GM18526 (cell line): ENCODE measurements around the gene ARNT2.

Source experiments
- POLR2A ChIP-seq: IDR thresholded peaks from 3 replicates; pipeline ENCODE4 v1.6.1; 2011; ENCODE audit not compliant: insufficient read length; ENCODE audit errors: extremely low read depth

ARNT2 gene

DNA sequence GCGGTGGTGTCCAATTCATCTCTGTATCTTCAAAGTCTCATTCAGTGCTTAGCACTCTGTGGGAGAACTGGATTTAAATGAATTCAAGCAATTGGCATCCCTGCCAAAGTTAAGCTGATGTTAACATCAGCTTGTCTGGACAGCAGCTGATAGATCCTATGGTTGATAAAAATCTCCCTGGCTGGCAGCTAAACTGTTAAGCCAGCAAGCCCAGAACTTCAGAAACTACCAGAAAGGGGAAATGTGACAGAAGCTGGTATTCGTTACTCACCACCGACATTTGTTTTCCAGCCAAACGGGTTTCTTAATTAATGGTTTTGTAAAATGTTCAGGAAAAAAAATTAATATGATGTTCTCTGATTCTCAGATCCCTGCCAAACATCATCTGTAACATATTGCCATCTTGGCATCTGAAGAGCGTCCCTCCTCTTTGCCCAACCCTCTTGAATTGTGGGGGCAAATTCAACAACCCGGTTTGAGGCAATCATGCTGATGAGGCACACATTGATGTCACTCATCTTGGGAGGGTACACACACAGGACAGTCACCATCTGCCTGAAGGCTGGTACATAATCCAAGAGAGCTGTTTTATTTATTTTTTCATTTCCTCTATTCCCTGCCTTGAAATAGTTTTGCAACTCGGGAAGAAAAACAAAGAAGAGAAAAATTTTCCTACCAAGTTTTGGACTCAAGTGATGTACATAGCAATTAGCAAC lies 214.7 kb downstream of the ARNT2 start:
- no peak for TF ChIP-seq POLR2A

DNA sequence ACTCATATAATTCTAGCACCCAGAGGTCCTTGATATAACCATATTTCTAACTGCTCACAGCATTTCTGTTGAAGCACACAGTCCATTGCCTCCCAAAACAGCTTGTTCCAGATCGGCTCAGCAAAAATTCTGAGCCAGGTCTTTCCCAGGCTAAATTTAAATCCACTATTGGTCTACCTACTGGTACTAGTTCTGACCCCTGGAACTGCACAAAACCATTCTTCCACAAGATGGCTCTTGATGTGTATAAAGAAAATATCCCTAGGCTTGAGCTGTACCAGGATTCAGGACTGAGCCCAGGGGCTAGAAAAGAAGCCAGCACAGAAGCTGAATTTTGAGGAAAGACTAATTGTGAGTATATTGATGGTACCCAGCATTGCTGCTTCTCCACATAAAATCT lies 215.5 kb downstream of the ARNT2 start:
- no peak for TF ChIP-seq POLR2A

DNA sequence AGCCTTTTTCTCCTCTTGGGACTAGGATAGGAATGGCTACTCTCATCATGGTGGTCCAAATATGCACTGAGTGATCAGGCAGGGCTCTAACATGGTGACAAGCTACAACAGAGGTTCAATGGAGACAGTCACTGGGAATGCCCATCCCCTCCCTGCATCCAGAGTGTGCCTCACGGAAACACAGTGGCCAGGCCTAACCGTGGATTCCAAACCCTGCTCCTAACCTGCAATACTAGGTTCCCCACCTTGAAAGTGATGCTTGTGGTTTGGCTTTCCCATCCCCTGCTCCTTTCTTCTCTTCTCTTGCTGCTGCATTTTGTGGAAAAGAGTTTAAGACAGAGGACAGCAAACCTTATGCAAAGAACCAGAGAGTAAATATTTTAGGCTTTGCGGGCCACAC lies 216.0 kb downstream of the ARNT2 start:
- no peak for TF ChIP-seq POLR2A

DNA sequence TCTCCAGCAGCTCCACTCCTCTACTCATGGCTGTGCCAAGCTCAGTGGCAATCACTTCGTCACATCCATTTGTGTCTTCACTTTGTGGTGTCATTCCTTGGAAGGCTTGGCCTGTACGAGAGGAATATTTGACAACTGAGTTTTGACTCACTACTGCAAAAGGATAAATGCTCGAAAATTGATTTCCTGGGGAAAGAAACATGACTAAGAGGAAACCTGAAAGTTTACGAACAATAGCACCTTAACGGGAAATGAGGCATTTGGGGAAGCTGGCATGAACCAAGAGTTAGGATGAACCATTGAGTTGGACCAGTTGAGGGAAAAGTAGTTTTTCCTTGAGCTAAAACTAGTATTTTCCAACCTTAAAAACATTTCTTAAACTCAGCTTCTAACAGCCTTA lies 216.7 kb downstream of the ARNT2 start:
- no peak for TF ChIP-seq POLR2A

DNA sequence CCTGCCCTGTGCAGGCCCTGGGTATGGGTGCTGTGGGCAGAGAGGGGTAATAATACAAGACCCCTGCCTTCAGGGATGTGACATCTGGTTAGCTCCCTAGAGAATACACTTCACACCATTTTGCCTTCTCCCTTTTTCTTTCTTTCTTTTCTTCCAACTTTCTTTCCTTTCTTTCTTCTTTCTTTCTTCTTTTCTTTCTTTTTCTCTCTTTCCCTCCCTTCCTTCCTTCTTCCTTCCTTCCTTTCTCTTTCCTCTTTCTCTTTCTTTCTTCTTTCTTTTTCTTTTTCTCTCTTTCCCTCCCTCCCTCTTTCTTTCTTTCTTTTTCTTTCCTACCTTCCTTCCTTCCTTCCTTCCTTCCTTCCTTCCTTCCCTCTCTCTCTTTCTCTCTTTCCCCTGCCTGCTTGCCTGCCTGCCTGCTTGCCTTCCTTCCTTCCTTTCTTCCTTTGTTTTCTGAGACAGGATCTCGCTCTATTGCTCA lies 222.5 kb downstream of the ARNT2 start:
- no peak for TF ChIP-seq POLR2A

DNA sequence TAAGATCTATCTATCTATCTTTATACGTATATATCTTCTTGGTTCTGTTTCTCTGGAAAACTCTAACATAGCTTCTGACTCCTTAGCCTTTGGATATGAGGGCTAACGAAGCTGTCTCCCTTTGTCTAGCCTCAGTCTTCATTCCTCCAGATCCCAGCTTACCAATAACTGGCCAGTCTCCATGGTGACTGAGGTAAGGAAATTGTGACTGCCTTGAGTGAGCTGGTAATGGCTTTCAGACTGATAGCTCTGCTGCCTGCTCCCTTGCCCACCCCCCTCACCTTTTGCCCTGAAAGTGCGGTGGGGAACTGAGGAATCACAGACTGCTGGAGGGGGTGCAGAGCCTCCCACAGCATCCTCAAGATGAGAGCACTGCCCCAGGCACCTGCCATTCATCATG lies 225.2 kb downstream of the ARNT2 start:
- no peak for TF ChIP-seq POLR2A

DNA sequence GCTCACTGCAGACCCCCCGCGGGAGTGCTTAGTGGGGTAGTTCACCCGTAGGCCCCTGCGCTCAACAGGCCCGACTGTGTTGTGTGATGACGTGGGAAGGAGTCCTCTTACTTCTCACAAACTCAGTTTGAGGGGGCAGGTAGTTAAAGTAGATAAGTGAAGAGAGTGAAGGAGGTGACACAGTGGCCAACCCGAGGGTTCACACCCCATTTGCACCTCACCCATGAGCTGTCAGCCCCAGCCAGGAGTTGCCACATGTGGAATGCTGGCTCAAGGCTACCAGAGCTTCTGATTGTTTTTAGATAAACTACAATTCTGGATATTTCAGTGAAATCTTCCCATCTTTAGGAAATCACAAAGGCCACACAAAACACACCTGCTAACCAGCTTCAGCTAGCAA lies 226.8 kb downstream of the ARNT2 start:
- no peak for TF ChIP-seq POLR2A

DNA sequence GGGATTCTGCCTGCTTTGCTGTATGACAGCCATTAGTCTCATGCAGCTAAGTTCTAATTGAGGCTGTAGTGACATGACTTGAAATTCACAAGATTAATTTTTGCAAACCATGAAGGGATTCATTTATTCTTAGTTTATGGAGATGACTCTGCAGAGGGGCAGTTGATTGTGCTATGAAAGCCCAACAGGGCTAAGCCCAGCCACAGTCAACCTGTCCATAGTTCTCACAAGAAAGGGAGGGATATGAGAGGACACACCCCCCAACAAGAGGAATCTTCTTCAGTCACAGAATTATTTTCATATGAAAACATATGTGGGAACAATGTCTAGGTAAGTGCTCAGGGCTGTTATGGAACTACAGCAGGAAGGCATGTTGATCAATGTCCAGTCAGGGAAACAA lies 229.0 kb downstream of the ARNT2 start:
- no peak for TF ChIP-seq POLR2A

DNA sequence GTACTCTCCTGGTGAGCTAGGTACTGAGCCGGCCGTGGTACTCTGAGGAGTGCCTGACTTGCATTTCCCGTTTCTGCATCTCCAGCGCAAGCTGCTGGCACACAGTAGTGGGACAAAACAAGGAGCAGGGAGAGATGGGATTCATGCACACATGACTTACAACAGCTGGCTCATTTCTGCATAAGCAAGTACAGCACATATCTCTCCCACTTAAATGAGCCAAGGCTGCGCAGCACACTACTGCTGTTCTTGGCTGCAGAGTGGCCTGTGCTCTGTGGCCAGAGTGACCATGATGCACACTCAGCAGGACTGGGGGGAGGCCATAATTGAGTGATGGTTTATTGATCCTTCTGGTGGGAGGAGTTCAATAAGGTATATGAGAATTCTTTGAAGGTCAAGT lies 231.8 kb downstream of the ARNT2 start:
- TF ChIP-seq POLR2A = no peak

DNA sequence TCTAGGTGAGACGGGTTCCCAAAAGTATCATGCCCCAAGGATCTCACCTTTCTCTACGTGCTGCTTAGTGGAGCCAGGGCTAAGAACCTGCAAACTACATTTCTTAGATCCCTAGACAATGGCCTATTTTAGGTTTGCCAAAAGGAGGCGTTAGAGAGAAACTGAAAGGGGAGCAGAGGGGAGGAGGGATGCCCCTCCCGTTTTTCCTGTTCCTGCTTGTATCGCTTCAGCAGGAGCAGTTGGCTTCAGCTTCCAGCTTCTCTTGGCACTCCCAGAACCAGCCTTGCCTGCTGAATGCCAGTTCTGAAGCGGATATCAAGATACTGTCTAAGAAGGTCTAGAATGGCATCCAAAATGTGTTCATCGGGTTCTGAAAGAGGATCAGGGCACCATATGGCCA lies 232.5 kb downstream of the ARNT2 start:
- TF ChIP-seq POLR2A = no peak

DNA sequence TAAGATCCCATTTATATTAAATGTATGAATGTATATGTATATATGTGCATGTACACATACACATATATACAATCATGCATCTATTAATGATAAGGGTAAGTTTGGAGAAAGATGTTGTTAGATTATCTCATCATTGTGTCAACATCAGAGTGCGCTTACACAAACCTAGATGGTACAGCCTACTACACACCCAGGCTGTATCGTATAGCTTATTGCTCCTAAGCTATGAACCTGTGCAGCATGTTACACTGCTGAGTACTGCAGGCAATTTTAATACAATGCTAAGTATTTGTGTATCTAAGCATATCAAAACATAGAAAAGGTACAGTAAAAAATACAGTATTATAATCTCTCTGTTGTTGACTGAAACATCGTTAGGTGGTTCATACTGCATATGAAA lies 233.6 kb downstream of the ARNT2 start:
- TF ChIP-seq POLR2A = no peak

DNA sequence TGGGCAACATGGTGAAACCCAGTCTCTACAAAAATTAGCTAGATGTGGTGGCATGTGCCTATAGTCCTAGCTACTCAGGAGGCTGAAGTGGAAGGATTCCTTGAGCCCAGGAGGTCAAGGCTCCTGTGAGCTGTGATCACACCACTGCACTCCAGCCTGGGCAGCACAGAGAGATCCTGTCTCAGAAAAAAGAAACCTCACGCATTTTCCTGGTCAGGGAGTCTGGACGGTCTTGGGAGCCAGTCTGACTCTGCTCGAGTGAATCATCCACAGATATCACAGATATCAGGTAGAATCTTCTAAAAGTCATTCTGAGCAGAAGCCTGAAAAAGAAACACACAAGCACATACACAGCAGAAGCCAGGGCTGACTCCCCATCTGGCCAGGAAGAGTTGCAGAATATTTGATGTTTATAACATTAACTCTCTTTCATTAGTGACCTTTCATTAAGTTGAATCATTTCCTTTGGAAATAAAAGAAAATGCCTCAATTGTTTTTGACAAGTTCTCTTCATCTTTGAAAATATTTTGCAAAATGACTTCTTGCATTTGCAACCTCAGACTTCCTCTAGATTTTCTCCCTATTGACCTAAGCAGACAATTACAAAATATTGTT lies 234.5 kb downstream of the ARNT2 start:
- no peak for TF ChIP-seq POLR2A

DNA sequence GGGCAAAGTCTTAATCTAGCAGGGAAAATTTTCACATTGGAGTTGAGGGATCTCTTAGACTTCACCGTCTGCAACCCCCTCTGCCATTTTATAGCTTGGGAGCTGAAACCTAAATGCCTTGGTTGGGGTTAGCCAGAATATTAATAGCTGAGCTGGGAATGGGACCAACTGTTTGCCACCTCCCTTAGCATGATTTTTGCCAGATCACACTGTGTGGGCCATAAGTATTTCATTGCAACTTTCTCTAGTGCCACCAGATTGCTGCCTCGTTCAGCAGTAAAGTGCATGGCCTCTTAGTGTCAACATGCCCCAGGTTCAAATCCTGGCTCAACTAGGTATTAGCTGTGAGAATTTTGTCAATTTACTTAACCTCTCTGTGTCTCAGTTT lies 235.0 kb downstream of the ARNT2 start:
- no peak for TF ChIP-seq POLR2A

DNA sequence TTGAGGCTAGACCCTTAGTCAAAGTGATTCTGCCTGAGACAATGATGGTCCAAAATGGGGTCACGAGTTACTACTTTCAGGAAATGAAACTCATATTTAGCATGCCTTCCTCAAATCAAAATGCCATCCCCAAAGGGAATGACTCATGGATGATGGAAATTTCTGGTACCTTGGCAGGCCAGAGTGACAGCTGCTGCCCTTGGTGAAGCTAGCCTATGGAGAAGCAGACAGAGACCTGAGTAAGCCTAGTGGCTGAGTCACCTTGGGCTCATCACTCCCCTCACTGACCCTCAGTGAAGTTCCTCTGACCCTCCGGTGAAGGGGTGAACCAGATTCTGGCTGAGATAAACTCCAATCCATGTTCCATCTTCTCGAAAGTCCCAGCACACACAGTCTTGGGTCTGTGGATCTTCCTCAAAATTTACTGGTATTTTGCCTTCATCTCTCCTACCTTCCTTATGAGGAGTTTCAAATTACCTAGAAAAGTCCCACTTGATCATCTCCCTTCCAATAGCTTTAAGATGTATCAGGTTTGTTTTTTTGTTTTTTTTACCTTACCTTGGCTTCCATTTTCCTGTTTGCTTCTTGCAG lies 236.4 kb downstream of the ARNT2 start:
- TF ChIP-seq POLR2A = no peak

DNA sequence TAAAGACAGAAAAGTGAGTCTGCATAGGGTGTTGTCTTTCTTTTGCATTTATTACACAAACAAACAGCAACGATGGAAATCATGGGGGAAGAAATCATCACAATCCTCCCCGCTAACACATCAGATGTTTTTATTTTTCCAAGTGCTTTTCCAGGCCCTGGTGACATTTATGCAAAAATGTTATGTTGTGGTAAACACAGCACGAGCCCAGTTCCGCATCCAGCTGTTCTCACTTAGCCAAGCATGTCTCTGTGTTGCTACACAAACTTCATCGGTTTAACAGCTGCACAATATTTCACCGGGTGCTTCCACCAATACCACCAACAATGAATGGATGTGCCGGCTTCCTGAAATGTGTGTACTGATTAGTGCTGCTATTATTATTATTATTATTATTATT lies 237.2 kb downstream of the ARNT2 start:
- TF ChIP-seq POLR2A = no peak

DNA sequence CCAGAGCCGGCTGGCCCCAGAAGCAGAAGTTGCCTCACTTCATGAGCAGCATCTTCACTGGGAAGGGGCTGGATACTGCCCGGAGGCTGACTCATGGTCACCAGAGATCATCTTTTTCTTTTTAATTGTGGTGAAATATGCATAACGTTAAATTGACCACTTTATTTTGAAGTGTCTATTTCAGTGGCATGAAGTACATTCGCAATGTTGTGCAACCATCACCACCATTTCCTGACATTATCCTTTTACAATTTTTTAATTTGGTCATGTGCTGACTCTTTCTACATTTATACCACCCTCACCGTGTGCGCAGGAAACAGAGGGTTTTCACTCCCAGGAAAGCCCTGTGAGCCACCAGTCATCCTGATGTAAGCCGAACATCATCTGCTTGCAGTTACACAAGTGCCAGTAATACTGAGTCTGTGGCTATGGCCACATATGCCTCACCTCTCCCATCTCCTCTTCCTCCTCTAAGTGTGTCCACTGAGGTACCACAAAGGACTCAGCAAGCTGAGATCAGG lies 239.3 kb downstream of the ARNT2 start:
- no peak for TF ChIP-seq POLR2A

DNA sequence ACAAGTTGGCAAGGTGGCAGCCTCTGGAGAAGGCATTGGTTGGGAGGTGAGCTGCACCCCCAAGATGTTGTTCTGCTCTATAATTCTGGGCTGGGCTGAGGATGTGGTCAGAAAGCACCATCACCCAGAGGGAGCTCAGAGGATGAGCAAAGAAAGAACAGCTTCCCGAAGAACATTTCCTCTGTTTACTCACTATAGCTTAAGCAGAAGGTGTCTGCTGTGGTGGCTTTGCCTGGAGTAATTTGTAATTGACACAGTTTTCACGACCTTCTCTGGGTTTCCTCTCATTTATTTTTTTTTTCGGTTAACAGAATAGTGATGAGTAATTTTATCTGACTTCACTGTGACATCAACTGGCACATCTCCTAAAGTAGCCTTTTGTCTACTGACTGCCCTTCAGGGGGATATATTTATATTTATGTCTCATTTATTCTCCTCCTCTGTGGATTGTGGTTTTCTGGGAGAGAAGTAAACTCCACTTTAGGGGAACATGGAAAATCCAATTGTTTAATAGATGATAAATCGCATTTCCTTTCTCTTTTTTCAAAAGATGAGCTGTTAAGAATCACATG lies 241.4 kb downstream of the ARNT2 start:
- no peak for TF ChIP-seq POLR2A
